ENCODE measurements around the gene MED12.

MED12 gene

DNA sequence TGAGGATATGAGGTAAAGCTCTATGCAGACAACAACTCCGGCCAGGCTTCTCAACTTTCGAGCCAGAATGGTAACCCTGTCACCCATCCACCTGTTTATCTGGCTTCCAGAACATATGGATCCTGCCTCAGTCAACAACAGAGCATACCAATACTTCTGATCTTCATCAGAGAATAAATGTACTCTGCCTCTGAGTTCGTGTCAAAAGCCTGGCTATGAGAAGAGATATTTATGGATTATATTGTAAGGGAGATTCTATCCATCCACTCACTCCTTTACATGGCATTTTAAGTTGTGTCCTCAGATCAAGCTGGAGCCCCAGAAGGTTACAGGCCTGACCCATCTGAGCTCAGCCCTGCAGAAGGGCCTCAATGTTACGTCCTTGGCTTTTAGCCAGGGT lies 32.5 kb upstream of the MED12 start (continued):
- TF ChIP-seq, protein P1, sequence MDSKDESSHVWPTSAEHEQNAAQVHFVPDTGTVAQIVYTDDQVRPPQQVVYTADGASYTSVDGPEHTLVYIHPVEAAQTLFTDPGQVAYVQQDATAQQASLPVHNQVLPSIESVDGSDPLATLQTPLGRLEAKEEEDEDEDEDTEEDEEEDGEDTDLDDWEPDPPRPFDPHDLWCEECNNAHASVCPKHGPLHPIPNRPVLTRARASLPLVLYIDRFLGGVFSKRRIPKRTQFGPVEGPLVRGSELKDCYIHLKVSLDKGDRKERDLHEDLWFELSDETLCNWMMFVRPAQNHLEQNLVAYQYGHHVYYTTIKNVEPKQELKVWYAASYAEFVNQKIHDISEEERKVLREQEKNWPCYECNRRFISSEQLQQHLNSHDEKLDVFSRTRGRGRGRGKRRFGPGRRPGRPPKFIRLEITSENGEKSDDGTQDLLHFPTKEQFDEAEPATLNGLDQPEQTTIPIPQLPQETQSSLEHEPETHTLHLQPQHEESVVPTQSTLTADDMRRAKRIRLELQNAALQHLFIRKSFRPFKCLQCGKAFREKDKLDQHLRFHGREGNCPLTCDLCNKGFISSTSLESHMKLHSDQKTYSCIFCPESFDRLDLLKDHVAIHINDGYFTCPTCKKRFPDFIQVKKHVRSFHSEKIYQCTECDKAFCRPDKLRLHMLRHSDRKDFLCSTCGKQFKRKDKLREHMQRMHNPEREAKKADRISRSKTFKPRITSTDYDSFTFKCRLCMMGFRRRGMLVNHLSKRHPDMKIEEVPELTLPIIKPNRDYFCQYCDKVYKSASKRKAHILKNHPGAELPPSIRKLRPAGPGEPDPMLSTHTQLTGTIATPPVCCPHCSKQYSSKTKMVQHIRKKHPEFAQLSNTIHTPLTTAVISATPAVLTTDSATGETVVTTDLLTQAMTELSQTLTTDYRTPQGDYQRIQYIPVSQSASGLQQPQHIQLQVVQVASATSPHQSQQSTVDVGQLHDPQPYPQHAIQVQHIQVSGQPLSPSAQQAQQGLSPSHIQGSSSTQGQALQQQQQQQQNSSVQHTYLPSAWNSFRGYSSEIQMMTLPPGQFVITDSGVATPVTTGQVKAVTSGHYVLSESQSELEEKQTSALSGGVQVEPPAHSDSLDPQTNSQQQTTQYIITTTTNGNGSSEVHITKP (tag by site-specific recombination; IDR thresholded peaks at IDR 0.05), result peak; percentile 76
- TF ChIP-seq KLF10 (tag by site-specific recombination; IDR thresholded peaks at IDR 0.05) (no peak), SP2 (tag by site-specific recombination; IDR thresholded peaks at IDR 0.05) (no peak), ZFP37 (tag by site-specific recombination; IDR thresholded peaks at IDR 0.05) (no peak), ZBTB17 (tag by site-specific recombination; IDR thresholded peaks at IDR 0.05) (peak; percentile 66), ZNF266 (tag by site-specific recombination; IDR thresholded peaks at IDR 0.05; ENCODE audit: low read depth) (no peak), MZF1 (tag by site-specific recombination; IDR thresholded peaks at IDR 0.05; ENCODE audit: borderline replicate concordance) (no peak), ZNF16 (tag by site-specific recombination; IDR thresholded peaks at IDR 0.05; ENCODE audit: low read depth) (peak; percentile 18; the same call in 1 of the 2 replicates)
- TF ChIP-seq, protein P2, sequence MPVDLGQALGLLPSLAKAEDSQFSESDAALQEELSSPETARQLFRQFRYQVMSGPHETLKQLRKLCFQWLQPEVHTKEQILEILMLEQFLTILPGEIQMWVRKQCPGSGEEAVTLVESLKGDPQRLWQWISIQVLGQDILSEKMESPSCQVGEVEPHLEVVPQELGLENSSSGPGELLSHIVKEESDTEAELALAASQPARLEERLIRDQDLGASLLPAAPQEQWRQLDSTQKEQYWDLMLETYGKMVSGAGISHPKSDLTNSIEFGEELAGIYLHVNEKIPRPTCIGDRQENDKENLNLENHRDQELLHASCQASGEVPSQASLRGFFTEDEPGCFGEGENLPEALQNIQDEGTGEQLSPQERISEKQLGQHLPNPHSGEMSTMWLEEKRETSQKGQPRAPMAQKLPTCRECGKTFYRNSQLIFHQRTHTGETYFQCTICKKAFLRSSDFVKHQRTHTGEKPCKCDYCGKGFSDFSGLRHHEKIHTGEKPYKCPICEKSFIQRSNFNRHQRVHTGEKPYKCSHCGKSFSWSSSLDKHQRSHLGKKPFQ (tag by site-specific recombination; IDR thresholded peaks at IDR 0.05), result no peak

DNA sequence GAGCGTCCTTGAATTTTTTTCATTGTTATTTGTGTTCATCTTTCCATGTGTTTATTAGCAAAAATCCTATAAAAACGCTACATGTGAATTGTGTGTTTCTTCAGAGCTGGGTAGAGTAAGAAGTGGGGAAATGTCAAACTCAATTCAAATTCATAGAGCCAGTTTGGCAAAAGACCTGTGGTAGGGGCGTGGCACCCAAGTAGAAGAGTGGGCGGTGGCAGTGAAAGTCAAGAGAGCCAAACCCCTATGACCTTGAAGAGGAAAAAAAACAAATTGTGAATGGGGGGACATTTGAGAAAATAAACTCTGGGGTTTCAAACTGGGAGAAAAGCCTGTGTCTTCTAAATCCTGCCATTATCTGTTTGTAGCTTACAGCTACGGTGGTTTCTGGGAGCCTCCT lies 27.1 kb upstream of the MED12 start:
- ChIA-PET POLR2A (no interaction called here), CTCF (no interaction called here)
- no peak overlapping the region for H3K27ac ChIP-seq (ENCODE audit: extremely low read depth, low read depth, low read length)
- TF ChIP-seq KLF1 (tag by site-specific recombination; IDR thresholded peaks at IDR 0.05) (peak; percentile 58), ZNF660 (tag by site-specific recombination; IDR thresholded peaks at IDR 0.05) (no peak)
- no peak overlapping the region for H3K4me3 ChIP-seq (ENCODE audit: low read depth, low read length)
- H3K9me3 ChIP-seq (ENCODE audit: control insufficient read depth, insufficient read depth, low read depth, low read length), result no peaks in the 10 kb centered on the region
- peaks cover under 1% of the 10 kb centered on the region; the same call in 1 of the 2 replicates for H3K4me1 ChIP-seq (ENCODE audit: control insufficient read depth, insufficient read depth, low read length)
- H3K36me3 ChIP-seq (ENCODE audit: control insufficient read depth in 2 of 2, insufficient read depth in 1 of 2, low read length in 2 of 2), result no peaks in the 10 kb centered on the region; a peak in 1 of 3 replicates

DNA sequence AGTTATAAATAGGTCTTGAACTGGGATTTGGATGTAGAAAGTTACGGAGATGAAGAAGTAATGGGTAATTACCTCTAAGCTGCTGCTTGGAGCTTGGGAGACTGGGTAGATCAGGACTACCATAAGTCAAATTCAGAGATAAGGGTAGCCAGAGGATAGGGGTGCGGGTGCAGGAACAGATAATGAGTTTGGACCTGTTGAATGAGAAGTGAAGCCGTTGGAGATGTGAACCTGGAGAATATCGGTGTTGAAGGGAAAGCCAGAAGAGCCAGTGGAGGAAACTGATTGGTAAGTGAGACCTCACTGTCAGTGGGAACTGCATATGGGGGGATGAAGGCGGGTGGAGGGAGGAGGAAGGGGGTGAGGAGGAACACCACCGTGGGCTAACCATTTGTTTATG lies 23.4 kb upstream of the MED12 start:
- no peaks in the 10 kb centered on the region; a peak in 1 of 3 replicates for H3K36me3 ChIP-seq (ENCODE audit: control insufficient read depth in 2 of 2, insufficient read depth in 1 of 2, low read length in 2 of 2)
- H3K27ac ChIP-seq (ENCODE audit: extremely low read depth, low read depth, low read length), result peak overlapping the region; percentile 34; the same call in 1 of the 2 replicates
- no peaks in the 10 kb centered on the region for H3K9me3 ChIP-seq (ENCODE audit: control insufficient read depth, insufficient read depth, low read depth, low read length)
- peak overlapping the region; percentile 41 for H3K4me3 ChIP-seq (ENCODE audit: low read depth, low read length)
- peaks cover 3% of the 10 kb centered on the region; the same call in 1 of the 2 replicates for H3K4me1 ChIP-seq (ENCODE audit: control insufficient read depth, insufficient read depth, low read length)
- ChIA-PET POLR2A (no interaction called here), CTCF (interaction anchor here (0.6 kb wide), 1 partner anchor 65 kb away, joined by 3 read pairs; no protein-coding TSS in a partner anchor)
- TF ChIP-seq, protein P1 (tag by site-specific recombination; IDR thresholded peaks at IDR 0.05), result 0 out of 2 replicates have a peak, but pooled peaks have one; percentile 26
- no peak for TF ChIP-seq ZNF830 (tag by site-specific recombination; IDR thresholded peaks at IDR 0.05; ENCODE audit: low read depth)
- TF ChIP-seq SCRT1 (tag by site-specific recombination; IDR thresholded peaks at IDR 0.05; ENCODE audit: borderline replicate concordance), result peak; percentile 84; the same call in 1 of the 2 replicates
- no peak for TF ChIP-seq ZNF112 (tag by site-specific recombination; IDR thresholded peaks at IDR 0.05)
- no peak for TF ChIP-seq CTCF (tag by site-specific recombination; IDR thresholded peaks at IDR 0.05)
- TF ChIP-seq SCRT2 (tag by site-specific recombination; IDR thresholded peaks at IDR 0.05), result peak; percentile 85
- TF ChIP-seq, protein P3, sequence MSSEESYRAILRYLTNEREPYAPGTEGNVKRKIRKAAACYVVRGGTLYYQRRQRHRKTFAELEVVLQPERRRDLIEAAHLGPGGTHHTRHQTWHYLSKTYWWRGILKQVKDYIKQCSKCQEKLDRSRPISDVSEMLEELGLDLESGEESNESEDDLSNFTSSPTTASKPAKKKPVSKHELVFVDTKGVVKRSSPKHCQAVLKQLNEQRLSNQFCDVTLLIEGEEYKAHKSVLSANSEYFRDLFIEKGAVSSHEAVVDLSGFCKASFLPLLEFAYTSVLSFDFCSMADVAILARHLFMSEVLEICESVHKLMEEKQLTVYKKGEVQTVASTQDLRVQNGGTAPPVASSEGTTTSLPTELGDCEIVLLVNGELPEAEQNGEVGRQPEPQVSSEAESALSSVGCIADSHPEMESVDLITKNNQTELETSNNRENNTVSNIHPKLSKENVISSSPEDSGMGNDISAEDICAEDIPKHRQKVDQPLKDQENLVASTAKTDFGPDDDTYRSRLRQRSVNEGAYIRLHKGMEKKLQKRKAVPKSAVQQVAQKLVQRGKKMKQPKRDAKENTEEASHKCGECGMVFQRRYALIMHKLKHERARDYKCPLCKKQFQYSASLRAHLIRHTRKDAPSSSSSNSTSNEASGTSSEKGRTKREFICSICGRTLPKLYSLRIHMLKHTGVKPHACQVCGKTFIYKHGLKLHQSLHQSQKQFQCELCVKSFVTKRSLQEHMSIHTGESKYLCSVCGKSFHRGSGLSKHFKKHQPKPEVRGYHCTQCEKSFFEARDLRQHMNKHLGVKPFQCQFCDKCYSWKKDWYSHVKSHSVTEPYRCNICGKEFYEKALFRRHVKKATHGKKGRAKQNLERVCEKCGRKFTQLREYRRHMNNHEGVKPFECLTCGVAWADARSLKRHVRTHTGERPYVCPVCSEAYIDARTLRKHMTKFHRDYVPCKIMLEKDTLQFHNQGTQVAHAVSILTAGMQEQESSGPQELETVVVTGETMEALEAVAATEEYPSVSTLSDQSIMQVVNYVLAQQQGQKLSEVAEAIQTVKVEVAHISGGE (tag by site-specific recombination; conservative IDR thresholded peaks at IDR 0.05; ENCODE audit: low read depth), result no peak
